Spleen (tissue), 11 donors: ENCODE data around the gene HDAC7. TPM values are rescaled to one million over a fixed set of nuclear protein-coding genes. Genes with fewer than 3 reads are reported as not detected.
A peak's percentile ranks its signal among the peaks of the same experiment; 100 is the strongest.

Experiments
- DNase-seq: peaks from one replicate; pipeline ENCODE4 v3.0.0-alpha.2; 2020
- H3K27ac ChIP-seq, 8 donors: fragments of 200-600 bp; sonication (generic) in 7 of 8; 1 replicate in 4 of 8; 2 replicates in 4 of 8; pipeline versions ENCODE4 v1.5.0 to v1.8.0; 2016 to 2021; ENCODE audit warnings: inconsistent platforms in 4 of 8, mild to moderate bottlenecking in 4 of 8, moderate library complexity in 1 of 8
- H3K27me3 ChIP-seq, 7 donors: fragments of 200-600 bp; sonication (generic) in 6 of 7; replicated peaks in 1 of 7; 1 replicate in 4 of 7; 2 replicates in 3 of 7; pipeline versions ENCODE4 v1.5.0 to v1.8.0; 2016 to 2021; ENCODE audit warnings: inconsistent platforms in 3 of 7, mild to moderate bottlenecking in 1 of 7
- H3K36me3 ChIP-seq, 6 donors: fragments of 200-600 bp; sonication (generic) in 5 of 6; 1 replicate in 4 of 6; 2 replicates in 2 of 6; pipeline versions ENCODE4 v1.5.0 to v1.8.0; 2016 to 2021; ENCODE audit warnings: inconsistent platforms in 2 of 6
- H3K4me1 ChIP-seq, 6 donors: fragments of 200-600 bp; sonication (generic) in 5 of 6; 1 replicate in 3 of 6; 2 replicates in 3 of 6; pipeline versions ENCODE4 v1.5.0 to v1.8.0; 2016 to 2021; ENCODE audit warnings: inconsistent platforms in 3 of 6
- H3K4me3 ChIP-seq, 8 donors: fragments of 200-600 bp; sonication (generic) in 7 of 8; 1 replicate in 4 of 8; 2 replicates in 4 of 8; pipeline versions ENCODE4 v1.5.0 to v1.8.0; 2016 to 2021; ENCODE audit warnings: inconsistent platforms in 4 of 8, mild to moderate bottlenecking in 4 of 8, moderate library complexity in 2 of 8
- H3K9me3 ChIP-seq, 8 donors: fragments of 200-600 bp; sonication (generic) in 7 of 8; 1 replicate in 4 of 8; 2 replicates in 4 of 8; pipeline versions ENCODE4 v1.5.0 to v1.8.0; 2016 to 2021; ENCODE audit warnings: inconsistent platforms in 4 of 8
- POLR2A ChIP-seq, 3 donors: fragments of 450-650 bp; IDR thresholded peaks; one replicate each; pipeline ENCODE4 v1.5.1; 2017; ENCODE audit warnings: antibody characterized with exemption in 3 of 3, mild to moderate bottlenecking in 1 of 3
- POLR2AphosphoS5 ChIP-seq, 3 donors: sonication (generic); formaldehyde crosslinking; IDR thresholded peaks; one replicate each; pipeline ENCODE4 v1.5.1; 2017; ENCODE audit warnings: antibody characterized with exemption in 3 of 3
- WGBS, 5 donors: extraction: QIAGEN DNeasy Blood & Tissue Kit in 3 of 5; methylation state at CpG; one replicate each; pipeline versions ENCODE4 v1.1.5 to v1.1.7; 2013 to 2018; 5-methylcytosine and 5-hydroxymethylcytosine counted together
- intact Hi-C: fragments of 100-400 bp; cut with DNase I; formaldehyde crosslinking; loops from one replicate; pipeline ENCODE4 v1.15.0; 2023; ENCODE audit warnings: low total_unique reads
- polyA plus RNA-seq, 3 donors: library from polyadenylated mRNA; stranded (reverse); fragments of 200-250 nt; gene quantifications; one replicate each; pipeline ENCODE4 v1.2.1, GENCODE V29; 2013
- total RNA-seq, 7 donors: library from RNA; depleted of rRNA in 3 of 7; stranded (reverse); fragments of >200 nt in 3 of 7; fragmentation: NEBNext Ultra II Directional in 4 of 7; extraction: Animal tissue kit (Norgen Biotek cat#: 25700) in 4 of 7; gene quantifications; one replicate each; pipeline versions ENCODE4 v1.1.0 to v1.2.1, GENCODE V29; 2016 to 2021
- TF ChIP-seq, protein P1 (sequence below), 11 experiments: fragments of 200-600 bp in 7 of 11; fragments of 450-650 bp in 4 of 11; sonication (generic) in 4 of 11; IDR thresholded peaks in 8 of 11; conservative IDR thresholded peaks in 3 of 11; 1 replicate in 7 of 11; 2 replicates in 4 of 11; pipeline versions ENCODE4 v1.4.0 to v1.8.0; 2016 to 2021; ENCODE audit warnings: antibody characterized with exemption in 11 of 11, inconsistent platforms in 4 of 11, mild to moderate bottlenecking in 1 of 11
- donor health status: healthy with polysubstance abuse.
- donor health status: DM: no; HTN: no; CAD: no; lungs with moderate emphysema.
- donor health status: DM: no; HTN: no; CAD: no.
- donor health status: Bipolar disorder and iron deficiency.
- donor health status: healthy.
- donor health status: DM: no; HTN: no; CAD: no.
- donor health status: DM: yes; HTN: yes; CAD: no.

HDAC7 gene
- total and polyA plus RNA-seq, 10 donors = 39.6 to 158 (median 101) TPM

DNA sequence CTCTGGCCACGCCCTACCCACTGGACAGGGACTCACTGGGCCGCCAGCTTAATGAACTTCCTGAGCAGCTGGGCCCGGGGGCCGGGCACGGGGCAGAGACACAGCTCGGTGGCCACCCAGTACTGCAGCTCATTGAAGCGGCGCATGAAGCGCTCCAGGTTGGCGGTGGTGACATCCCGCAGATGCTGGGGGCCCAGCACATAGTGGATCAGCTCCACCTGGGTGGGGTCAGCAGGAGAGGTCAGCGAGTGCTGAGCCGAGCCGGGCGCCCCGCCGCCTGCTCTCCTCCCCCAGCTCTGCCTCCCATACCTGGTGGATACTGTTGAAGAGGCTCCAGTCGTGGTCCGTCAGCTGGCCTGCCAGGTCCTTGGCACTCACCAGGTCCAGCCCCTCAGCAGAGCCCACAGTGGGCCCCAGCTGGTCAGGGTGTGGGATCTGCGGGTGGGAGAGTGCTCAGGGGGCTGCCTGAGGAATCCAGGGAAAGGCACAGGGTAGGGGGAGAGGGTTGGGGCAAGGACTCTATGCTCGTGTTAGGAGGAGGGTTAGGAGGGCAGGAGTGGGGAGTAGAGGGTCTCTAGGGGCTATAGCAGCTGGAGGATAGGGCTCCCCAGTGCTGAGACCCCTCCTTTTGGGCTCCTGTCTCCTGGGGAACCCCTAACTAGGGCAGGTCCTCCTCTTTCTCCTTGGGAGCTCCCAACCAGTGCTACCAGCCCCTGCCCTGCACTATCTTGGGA lies 78.9 kb downstream of the HDAC7 start:
- peaks cover 25 to 70% (median 54%) of the 10 kb centered on the region in 6 donors for H3K4me1 ChIP-seq
- H3K27ac ChIP-seq = peak overlapping the region; percentile 2 to 78 (median 38)
- H3K9me3 ChIP-seq = no peaks in the 10 kb centered on the region
- no peaks in the 10 kb centered on the region for H3K27me3 ChIP-seq
- H3K36me3 ChIP-seq = peaks cover 0 to 23% (median 0%) of the 10 kb centered on the region in 6 donors
- peak overlapping the region in 1 of 8 donors; percentile 31 for H3K4me3 ChIP-seq
- TF ChIP-seq POLR2AphosphoS5 (IDR thresholded peaks at IDR 0.05) (peak in 2 of 3 donors; percentile 24 to 46), POLR2A (IDR thresholded peaks at IDR 0.05) (no peak)
- TF ChIP-seq, protein P1, sequence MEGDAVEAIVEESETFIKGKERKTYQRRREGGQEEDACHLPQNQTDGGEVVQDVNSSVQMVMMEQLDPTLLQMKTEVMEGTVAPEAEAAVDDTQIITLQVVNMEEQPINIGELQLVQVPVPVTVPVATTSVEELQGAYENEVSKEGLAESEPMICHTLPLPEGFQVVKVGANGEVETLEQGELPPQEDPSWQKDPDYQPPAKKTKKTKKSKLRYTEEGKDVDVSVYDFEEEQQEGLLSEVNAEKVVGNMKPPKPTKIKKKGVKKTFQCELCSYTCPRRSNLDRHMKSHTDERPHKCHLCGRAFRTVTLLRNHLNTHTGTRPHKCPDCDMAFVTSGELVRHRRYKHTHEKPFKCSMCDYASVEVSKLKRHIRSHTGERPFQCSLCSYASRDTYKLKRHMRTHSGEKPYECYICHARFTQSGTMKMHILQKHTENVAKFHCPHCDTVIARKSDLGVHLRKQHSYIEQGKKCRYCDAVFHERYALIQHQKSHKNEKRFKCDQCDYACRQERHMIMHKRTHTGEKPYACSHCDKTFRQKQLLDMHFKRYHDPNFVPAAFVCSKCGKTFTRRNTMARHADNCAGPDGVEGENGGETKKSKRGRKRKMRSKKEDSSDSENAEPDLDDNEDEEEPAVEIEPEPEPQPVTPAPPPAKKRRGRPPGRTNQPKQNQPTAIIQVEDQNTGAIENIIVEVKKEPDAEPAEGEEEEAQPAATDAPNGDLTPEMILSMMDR (IDR thresholded peaks at IDR 0.05 in 8 of 11, conservative IDR thresholded peaks at IDR 0.05 in 3 of 11) = peak in 1 of 11 experiments; percentile 7
- intact Hi-C loops = no loop called here
- WGBS, 5 donors = 51 to 59% (median 57%) methylated on average over 14 to 21 of the region's 21 CpGs
- DNase-seq = no peak

- 25 to 61% (median 52%) methylated on average over 7 to 12 of the region's 12 CpGs for WGBS, 5 donors
- Histone ChIP-seq H3K27me3 (no peaks in the 10 kb centered on the region), H3K27ac (peak overlapping the region in 6 of 8 donors; percentile 25 to 78 (median 56)), H3K36me3 (peaks cover 0 to 18% (median 0%) of the 10 kb centered on the region in 6 donors), H3K9me3 (no peaks in the 10 kb centered on the region), H3K4me3 (peak overlapping the region in 1 of 8 donors; percentile 31), H3K4me1 (peaks cover 25 to 78% (median 62%) of the 10 kb centered on the region in 6 donors)
- TF ChIP-seq POLR2AphosphoS5 (IDR thresholded peaks at IDR 0.05) = peak in 2 of 3 donors; percentile 60 to 63
- TF ChIP-seq, protein P1 (IDR thresholded peaks at IDR 0.05 in 8 of 11, conservative IDR thresholded peaks at IDR 0.05 in 3 of 11) = no peak
- no peak for TF ChIP-seq POLR2A (IDR thresholded peaks at IDR 0.05)
- intact Hi-C loops = no loop called here
- DNase-seq = peak; percentile 88
Observed at GRCh38 chr12:47739979-47740378, 79.7 kb downstream of the HDAC7 start.

DNA sequence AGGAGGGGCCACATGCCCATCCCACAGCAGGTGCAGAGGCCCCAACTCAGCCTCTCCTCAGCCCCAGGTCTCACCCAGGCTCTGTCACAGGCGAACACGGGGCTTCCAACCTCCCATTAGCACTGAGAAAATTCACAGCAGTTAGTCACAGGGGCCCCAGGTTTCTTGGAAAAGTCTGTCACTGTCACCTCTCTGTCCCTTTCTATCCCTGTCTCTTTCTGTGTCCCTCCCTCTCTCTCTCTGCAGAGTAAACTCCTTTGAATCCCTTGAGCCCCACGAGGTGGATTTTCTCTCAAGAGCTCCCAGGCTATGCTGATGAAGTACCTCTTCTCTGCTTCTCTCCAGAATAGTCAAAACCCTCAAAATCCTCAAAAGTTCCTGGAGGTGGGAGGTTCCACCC lies 80.4 kb downstream of the HDAC7 start:
- H3K4me1 ChIP-seq = peaks cover 25 to 85% (median 68%) of the 10 kb centered on the region in 6 donors
- DNase-seq = no peak
- H3K9me3 ChIP-seq = no peaks in the 10 kb centered on the region
- H3K27me3 ChIP-seq = no peaks in the 10 kb centered on the region
- intact Hi-C loops = no loop called here
- peak overlapping the region in 2 of 8 donors; percentile 45 to 78 for H3K27ac ChIP-seq
- WGBS, 5 donors = 76 to 88% (median 86%) methylated on average over 3 of the region's 3 CpGs
- no peak overlapping the region for H3K4me3 ChIP-seq
- H3K36me3 ChIP-seq = peaks cover 0 to 18% (median 0%) of the 10 kb centered on the region in 6 donors
- TF ChIP-seq POLR2AphosphoS5 (IDR thresholded peaks at IDR 0.05) = no peak
- TF ChIP-seq, protein P1 (IDR thresholded peaks at IDR 0.05 in 8 of 11, conservative IDR thresholded peaks at IDR 0.05 in 3 of 11) = no peak
- no peak for TF ChIP-seq POLR2A (IDR thresholded peaks at IDR 0.05)

DNA sequence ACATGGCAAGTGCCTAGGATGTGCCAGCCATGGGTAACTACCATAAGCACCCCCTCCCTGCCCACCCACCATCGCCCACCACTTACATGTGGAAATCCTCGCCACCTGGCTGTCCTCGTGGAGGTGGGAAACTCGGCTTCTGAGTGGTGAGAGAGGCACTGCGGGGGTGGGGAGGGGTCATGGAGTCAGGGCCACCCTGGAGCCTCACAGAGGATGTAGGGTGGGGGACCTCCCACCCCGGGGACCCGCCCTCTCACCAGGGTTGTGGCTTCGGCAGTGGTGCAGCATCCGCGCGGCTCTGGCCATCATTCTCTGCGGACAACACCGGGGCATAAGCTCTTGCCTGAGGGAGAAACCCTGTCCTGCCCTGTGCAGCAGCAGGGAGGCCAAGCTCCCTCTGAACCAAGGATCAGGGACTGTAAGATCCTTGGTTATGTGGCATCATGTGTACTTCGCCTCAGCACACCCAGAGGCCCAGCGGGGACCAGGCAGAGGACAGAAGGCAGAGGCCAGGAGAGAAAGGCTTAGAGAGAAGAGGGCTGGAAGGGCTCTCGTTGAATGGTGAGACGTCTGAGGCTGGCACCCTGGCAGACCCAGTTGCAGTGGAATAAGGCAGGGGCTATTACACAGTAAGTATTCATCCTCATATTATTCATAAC lies 81.6 kb downstream of the HDAC7 start:
- Histone ChIP-seq H3K36me3 (peaks cover 0 to 18% (median 0%) of the 10 kb centered on the region in 6 donors), H3K27me3 (no peaks in the 10 kb centered on the region), H3K9me3 (no peaks in the 10 kb centered on the region), H3K4me1 (peaks cover 25 to 85% (median 73%) of the 10 kb centered on the region in 6 donors), H3K27ac (peak overlapping the region in 6 of 8 donors; percentile 3 to 81 (median 68)), H3K4me3 (no peak overlapping the region)
- no peak for DNase-seq
- TF ChIP-seq, protein P1 (IDR thresholded peaks at IDR 0.05 in 8 of 11, conservative IDR thresholded peaks at IDR 0.05 in 3 of 11) = no peak
- TF ChIP-seq POLR2A (IDR thresholded peaks at IDR 0.05) (no peak), POLR2AphosphoS5 (IDR thresholded peaks at IDR 0.05) (no peak)
- intact Hi-C loops = no loop called here
- WGBS, 5 donors = 74 to 86% (median 81%) methylated on average over 9 to 17 of the region's 17 CpGs
